Glomerular visceral epithelial cell (primary cell): Measurements from ENCODE around the gene NOC4L.

Experiments used
- DNase-seq: peaks from one replicate; pipeline ENCODE4 v3.0.0-alpha.2; 2016; ENCODE audit errors: extremely low spot score

NOC4L gene

DNA sequence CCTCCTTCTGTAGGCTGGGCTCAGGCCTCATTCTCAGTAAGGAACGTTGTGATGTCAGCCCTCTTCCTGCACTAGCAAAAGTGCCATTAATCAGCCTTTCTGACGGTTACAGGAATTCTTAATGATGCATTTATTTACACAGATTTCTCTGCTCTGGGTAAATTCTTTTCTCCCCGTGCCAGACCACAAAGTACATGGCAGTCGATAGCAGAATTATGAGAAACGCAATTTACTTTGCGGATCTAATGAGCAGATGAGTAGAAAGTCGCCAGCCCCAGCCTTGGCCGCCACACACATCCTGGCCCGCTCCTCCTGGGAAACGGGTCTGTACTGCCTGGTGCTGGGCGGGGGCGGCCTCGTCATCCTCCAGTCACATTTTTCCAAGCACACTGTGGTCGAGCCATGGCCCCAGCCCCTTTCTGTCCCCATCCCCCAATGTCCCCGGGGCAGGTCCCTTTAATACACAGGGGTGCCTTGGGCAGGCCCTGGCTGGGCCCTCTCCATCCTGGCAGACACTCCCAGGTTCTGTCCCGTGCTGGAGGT, 25.9 kb downstream of the NOC4L start:
- no peak for DNase-seq

DNA sequence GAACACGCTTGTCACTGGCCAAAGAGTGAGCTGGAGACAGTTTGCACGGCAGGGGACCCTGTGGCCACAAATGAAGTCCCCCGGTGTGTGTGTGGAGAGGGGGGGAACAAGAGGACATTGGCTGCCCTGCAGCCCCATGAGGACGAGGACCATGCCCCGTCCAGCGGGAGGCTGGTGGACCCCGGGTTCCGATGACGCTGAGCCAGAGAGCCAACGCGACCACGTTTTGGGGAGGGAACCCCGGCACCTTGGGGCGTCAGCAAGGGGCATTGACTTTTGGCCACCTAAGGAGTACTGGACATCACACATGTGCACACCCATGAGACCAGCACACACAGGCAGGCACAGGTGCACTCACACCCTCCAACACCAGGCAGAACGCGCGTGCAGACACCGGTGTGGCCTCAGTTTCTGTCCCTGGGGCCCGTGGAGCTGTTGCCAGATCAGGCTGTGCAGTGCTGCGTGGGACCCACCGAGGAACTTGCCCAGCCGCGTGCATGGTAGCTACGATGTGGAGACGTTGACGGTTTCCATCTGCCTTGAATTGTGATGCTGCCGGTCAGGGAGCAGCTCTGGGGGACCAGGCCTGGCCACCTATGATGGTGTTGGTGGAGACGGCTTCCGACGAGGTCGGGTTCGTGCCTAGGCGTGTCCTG, 26.5 kb downstream of the NOC4L start:
- no peak for DNase-seq

DNA sequence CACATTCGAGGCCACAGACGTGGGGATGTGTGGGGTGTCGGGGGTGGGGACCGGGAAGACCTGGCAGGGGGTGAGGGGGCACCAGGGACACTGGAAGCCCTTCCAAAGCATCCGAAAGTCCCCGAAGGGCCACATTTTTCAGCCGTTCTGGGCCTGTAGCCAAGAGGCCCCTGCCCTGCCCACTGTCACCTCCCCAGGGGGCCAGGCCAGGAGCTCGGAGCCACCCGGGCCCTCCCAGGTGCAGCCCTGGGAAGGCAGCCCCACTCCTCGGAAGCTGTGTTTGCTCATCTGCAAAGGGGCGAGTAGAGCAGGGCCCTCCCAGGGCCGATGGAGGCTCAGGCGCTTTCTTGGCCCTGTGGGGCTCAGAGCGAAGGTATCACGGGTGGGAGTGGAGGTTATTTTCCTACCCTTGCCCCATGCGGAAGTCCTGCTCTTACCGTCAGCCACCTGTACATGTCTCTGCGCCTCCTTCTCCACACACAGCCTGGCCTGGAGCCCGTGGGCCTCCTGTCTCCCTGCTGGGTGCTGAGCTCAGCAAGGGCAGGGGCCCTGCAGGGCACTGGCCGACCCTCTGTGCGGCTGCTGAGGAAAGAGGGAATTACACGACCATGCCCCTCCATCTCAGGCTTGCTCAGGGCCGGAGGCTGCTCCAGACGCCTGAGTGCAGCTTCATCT, 27.2 kb downstream of the NOC4L start:
- no peak for DNase-seq

DNA sequence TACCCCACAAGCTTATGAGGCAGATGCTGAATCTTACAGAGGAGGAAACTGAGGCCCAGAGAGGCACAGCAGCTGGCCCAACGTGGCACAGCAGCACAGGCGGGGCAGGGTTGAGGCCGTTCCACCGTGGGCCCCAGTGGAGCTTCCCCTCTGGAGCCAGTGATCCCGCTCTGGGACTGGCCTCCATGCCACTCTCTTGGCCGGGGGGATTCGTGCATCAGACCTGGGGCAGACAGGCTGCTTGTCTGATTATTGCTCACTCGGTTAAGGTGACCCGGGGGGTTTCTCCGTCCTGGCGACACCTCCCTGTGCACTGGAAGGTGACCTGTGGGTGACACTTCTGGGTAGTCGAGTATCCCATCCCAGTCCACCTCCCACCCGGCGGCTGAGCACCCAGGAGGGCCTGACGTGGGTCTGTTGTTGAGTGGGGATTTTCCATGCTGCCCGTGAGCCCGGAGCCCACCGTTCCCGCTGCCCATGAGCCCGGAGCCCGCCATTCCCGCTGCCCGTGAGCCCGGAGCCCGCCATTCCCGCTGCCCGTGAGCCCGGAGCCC, 27.8 kb downstream of the NOC4L start:
- no peak for DNase-seq

DNA sequence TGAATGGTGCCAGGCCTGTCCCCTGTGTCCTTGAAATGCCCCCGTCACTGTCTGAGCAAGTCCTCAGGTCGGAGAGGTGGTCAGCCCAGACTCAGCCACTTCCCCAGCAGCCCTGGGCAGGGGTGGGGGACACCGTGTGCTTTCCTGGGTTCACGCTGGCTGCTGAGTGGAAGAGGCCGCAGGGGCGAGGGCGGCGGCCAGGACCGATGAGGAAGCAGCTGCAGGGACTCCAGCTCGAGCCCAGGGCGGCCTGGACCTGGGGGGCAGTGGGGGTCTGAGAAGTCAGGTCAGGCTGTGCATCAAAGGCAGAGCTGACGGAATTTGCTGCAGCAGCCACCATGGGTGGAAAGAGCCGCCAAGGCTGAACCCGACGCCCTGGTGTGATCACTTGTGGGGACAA, 28.4 kb downstream of the NOC4L start:
- no peak for DNase-seq

DNA sequence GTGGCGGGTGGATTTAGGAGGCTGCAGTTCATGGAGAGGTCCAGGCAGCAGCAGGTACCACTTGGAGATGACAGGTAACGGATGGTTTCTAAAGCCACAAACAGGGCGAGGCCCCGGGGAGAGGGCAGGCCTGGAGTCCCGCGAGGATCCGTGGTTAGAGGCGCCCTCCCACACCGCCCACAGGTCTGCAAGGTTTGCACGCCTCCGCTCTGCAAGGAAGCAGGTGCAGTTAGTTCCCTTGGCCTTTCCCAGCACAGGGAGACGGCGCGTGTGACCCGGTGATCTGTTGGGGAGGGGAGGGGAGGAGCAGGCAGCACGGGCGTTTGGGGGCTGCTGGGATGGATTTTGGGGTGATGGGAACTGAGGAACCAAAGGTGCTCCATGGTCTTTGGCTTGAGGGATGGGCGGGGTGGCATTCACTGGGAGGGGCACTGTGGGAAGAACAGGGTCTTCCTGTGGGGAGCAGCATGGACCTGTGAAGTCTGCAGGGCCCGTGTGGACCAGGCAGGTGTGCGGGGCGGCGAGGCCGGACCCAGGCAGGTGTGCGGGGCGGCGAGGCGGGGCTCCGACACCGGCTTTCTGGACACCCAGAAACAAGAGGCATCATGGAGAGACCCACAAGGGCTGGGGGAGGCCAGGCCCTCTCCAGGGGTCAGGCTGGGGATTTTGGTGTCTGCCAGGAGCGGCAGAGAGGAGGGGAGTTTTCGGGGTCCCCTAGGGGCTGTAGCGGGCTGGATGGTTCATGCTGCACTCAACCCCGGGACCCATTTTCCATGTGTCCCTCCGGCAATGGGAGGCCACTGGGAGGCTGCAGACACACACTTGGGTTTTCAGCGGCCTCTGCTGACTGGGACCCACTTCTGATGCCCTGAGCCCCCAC, 29.1 kb downstream of the NOC4L start:
- no peak for DNase-seq

DNA sequence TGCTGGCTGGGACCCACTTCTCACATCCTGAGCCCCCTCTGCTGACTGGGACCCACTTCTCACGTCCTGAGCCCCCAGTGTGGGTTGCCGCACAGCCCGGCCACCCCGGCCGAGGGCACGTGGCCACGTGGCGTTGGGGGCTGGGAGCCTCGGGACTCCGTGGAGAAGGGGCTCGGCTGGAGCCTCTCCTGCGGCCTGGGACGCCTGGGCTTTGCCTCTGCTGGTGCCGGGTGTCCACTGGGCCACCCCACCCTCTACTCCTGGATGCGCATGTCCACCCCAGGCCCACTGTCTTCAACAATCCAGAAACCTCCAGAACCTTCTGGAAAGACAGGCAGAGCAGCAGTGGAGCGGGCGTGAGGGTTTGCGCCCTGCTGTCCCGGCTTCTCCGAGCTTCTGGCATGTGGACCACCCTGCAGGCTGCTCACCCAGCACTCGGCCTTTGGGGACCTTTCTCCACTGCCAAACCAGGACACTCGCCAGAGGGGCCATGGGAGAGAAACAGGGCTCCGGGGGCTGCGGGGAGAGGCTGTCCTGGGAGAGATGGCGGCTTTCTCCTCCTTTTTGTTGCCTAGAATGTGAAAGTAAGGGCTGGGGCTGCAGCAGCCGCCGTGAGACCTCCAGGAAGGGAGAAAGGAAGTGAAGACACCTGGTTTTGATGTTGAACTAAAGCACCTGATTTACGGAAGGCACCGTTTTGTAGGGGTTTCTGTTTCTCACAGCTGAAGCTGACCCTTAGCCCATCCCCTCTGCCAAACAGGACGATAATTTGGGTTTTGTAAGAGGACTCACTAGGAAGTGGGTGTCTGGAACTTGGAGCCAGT, 30.0 kb downstream of the NOC4L start:
- no peak for DNase-seq

DNA sequence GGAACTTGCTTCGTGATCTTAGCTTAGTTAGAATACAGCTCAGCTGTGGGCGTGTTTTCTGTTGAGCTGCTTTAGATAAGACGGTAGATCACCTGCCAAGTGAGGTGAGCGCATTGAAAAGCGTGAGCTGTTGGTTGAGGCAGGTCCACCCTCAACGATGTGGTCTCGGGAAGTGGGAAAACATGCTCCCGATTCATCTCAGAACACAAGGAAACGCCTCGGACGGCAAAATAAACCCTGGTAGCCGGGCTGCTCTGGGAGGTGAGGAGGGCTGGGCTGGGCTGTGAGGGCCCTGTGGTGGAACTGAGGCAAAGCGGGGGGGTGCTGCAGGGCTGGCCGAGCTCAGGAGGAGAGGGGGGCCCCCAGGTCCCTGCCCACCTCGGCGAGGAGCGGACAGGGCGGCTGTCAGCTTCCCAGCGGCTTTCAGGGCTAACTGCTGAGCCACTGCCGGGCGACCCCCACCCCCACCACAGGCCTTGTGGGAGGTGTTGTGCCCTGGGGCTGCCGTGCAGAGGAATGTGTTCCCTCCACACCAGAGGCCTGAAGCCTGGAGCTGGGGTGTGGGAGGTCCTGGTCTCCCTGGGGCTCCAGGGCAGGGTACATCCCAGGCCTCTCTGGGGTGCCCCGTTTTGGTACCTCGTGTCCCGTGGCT, 30.7 kb downstream of the NOC4L start:
- no peak for DNase-seq

DNA sequence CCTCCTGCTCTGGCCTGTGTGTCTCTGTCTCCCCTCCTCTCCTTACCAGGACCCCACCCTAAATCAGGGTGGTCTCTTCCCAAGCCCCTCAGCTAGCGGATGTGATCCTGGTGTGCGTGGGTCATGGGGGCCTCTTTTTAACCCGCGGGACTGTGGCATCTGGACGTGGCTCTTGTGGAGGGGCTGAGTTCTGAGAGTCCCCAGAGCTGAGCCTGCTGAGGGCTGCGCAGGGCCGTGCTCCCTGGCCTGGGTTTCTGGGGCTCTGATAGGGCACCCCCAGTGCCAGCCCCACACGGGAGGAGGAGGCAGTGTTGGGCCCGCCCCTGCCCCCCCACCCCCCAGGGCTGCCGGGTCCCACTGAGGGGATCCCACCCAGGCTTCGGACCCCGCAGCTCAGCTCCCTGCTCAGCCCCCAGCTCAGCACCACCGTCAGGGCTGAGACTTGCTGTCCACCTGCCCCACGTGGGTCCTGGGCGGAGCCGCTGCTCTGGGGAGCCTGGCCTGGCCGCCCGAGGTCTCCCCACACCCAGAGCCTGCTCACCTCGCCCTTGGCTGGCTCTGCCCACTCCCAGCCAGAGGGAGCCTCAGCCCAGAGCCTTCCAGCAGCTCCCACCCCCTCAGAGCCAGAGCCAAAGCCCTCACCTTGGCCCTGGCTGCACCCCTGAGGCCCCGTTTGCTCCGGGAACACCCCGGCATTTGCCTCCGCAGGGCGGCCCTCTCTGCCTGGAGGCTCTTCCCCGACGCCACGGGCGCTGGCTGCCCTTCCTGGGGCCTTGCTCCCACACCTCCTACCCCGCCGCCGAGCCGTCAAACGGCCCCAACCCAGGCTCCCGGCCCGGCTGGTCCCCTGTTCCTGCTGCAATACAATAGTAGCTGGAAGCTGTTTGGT, 31.5 kb downstream of the NOC4L start:
- DNase-seq: no peak

DNA sequence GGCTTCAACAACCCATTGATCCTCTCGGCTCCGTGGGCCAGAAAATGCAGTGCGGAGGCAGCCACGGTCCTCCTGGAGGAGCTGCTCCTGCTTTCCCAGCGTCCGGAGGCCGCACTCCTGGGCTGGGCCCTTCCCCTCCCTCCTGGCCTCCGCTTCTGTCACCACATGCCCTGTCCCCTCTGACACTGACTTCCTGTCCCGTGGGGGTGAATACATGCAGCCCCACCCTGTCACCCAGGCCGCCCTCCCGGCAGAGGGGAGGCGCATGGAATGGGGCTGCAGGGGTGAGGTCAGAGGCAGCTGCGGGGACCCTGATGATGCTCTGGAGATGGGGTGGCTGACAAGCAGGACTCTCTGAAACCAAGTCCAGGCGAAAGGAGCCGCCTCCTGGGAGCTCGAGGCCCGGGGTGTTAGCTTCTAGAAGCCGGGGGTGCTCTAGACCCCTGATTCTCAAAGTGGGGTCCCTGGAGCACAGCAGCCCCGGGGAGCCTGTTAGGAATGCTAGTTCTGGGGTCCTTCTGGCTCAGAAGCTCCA, 32.2 kb downstream of the NOC4L start:
- no peak for DNase-seq

DNA sequence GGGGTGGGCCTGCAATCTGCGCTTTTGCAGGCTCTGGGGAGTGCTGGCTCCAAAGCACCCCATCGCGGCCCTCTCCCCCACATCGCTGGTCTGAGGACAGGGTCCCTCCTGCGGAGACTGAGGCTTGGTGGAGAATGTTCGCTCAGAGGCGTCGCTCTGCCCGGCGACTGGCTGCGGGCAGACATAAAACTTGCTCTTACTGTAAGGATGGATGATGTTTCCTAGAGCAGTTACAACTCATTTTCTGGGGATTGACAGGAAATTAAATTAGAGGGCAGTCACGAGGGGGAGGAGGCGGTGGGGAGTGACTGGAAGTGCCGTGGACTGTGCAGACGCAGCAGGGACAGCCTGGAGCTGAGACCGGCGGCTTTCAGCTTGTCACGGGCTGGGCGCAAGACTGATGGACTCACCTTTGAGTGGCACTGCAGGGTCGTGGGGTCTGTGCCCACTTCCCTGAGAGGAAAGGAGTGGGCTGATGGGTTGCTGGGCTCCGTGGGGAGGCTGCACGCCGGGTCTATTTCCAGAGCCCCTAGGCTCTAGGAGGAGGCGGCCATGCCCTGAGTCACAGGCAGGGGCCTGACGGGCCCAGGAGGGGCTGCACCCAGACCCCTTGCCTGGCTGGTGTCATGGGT, 32.8 kb downstream of the NOC4L start:
- no peak for DNase-seq

DNA sequence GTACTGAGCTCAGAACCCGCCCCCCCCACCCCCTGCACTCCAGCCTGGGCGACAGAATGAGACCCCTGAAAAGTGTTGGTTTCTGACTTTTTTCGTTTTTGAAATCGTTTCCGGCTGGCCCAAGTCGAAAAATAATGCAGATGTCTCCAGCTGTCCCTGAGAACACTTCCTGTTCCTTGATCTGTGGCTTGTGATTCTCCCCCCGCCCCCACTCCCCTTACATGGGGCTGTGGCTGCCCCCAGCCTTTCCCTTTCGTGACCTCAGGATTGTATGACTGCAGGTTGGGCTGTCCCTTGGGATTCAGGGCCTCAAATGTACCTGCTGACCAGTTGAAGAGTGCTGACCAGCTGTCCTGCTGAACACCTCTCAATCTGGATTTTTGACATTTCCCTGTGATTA, 34.1 kb downstream of the NOC4L start:
- DNase-seq: no peak

DNA sequence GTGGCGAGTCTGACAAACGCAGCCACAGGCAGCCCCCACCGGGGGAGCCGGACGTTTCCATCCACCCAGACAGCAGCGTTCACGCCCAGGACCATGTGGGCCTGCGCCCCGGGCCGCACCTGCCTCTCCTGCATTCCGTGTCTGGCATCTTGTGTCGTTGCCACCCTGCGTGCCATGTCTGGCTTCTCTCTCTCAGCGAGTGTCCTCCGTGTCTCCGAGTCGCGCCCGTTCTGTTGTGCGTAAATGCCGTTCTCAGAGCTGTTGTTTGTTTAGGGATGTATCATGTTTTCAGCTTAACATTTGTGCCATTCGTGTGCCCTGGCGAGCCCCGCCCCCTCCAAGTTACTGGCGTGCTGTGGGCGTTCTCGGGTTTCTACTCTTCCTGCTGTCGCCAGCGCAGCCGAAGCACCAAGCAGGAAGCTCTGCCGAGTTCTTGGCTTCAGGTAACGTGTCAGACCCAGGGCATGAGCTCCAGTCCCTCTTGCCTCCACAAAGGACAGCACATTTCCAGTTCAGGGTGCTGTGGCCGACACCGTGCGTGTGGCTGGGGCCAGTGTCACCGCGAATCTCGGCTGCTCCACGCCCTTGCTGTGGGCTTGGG, 34.6 kb downstream of the NOC4L start:
- no peak for DNase-seq

DNA sequence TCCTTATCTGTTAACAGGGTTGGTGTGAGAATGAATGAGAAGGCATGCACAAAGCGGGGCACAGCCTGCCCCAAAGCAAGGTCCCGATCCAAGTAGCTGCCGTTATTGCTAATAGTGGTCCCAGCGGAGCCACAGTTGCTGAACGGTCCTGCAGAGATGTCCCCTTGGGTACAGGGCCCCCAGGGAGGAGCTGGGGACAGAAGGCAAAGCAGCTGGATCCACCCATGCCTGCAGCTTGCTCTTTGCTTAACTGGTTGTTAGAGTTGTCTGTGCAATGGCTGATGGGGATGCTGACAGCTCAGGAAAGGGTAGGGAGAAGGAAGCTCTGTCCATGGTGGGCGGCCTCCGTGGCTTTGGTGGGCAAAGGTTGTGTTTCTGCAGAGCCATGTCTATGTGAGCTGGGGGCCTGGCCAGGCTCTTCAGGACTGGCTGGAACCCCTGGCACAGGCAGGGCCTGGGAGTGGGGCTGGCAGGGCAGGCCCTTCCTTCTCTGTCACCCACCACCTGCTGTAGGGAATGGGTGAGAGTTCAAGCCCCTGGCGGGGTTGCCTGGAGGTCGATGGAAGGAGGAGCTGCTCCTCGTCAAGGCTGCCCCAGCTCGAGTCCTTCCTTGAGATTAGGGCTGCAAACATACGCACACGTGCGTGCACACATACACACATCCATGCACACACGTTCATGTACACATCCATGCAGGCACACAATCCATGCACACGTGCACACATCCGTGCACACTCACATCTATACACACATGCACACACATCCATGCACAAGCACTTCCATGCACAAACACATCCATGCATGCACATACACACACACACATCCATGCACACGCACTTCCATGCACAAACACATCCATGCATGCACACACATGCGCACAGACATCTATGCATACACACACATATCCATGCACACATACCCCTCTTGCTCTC, 35.4 kb downstream of the NOC4L start:
- no peak for DNase-seq

DNA sequence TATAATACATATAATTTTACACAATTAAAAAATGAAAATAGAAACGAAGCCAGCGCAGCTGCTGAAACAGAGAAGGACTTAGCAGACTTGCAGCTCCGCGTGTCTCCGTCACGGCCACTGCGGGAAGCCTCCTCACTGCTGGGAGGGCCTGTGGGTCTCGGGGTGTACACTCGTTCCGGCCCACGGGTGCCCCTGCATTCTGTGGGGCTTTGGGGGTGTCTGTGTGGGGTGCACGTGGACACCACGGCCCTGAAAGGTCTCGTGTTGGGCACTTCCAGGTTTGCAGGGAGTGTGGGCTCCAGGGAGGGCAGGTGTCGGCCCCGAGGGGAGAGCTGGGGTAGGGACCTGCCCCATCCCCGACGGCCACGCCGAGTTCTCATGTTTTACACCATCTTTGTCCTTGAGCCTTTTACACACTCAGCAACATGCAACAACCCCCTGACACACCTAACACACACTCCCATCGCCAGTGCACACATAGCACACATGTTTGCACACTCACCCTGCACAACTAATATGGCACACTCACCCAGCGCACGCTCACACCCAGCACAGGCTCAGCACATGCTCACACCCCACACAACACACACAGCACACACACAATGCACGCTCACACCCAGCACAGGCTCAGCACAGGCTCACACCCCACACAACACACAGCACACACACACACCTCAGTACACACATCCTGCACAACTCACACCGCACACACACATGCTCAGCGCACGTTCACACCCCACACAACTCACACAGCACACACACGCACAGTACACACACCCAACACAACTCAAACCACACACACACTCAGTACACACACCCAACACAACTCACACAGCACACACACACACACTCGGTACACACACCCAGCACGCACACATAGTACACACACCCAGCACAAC, 36.6 kb downstream of the NOC4L start:
- no peak for DNase-seq

DNA sequence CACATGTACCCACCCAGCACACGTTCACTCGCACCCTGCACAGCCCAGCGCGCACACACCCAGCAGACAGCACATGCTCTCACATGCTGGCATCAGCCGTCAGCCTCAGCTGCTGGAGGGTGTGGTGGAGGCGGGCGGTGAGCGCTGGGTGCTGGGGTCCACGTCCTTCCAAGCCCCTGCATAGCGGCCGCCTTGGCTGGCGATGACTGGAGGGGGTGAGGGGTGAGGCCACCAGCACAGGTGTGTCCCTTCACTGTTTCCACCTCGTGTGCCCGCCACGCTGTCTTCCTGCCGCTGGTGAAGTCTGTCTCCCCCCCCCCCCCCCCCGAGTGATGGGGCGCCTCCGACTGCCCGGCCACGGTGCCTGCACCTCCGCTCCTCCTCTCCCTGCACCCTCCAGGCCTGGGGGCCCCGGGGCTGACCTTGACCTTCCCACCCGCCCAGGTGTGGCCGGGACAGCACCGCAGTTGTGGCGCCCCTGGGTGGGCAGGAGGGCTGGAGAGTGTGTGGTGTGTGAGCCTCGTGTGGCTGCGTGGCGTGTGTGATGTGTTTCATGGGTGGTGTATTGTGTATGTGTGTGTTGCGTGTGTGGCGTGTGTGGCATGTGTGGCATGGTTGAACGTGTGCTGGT, 37.4 kb downstream of the NOC4L start:
- no peak for DNase-seq
